Measurements from ENCODE around the gene FBRS.

Gene FBRS

DNA sequence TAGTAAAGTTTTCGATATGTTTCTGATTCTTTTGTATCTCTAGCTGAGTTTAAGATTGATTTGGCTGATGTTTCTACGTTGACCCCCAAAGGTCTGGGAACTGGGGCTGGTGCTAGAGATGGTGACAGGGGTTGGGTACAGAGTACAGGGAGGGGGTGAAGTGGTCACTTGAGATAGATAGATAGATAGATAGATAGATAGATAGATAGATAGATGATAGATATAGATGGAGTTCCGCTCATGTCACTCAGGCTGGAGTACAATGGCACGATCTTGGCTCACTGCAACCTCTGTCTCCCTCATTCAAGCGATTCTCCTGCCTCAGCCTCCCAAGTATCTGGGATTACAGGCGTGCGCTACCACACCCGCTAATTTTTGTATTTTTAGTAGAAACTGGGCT lies 1.8 kb upstream of the FBRS start:
- H3K36me3 Mint-ChIP-seq: peaks cover 18% of the 10 kb centered on the region
- peak overlapping the region; percentile 47 for H3K4me3 Mint-ChIP-seq

DNA sequence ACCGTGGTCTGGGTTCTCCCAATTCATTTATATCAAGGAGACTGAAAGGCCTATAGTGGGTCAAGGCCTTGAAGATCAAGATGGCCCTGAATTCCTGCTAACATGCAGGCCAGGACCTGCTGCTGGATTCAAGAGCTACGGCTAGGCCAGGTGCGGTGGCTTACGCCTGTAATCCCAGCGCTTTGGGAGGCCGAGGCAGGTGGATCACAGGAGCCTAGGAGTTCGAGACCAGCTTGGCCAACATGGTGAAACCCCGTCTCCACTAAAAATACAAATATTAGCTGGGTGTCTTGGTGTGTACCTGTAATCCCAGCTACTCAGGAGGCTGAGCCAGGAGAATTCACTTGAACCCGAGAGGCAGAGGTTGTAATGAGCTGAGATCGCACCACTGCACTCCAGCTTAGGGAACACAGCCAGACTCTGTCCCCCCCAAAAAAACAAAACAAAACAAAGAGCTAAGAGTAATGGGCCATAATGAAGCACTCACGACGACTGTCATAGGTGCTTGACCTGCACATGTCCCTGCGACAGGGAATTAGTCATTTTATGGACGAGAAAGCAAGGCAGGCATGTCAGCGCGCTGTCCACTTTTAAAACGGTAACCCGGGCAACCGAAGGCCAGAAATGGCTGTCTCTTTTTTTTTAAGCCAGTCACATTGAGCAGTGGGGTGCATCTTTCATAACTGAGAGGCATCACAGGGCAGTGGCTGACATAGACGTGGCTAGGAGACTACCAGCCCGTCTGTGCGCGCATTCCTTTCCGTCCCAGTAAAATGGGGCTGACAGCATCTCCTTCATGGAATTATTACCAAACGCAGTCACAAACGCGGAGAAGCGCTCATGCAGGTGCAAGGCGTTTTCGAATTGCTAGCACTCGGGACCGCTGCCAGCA lies 1.0 kb upstream of the FBRS start:
- no peaks in the 10 kb centered on the region for H3K9me3 Mint-ChIP-seq
- H3K36me3 Mint-ChIP-seq: peaks cover 21% of the 10 kb centered on the region
- H3K4me3 Mint-ChIP-seq: peak overlapping the region; percentile 87
- H3K4me1 Mint-ChIP-seq: peaks cover 42% of the 10 kb centered on the region
- H3K27ac Mint-ChIP-seq: peak overlapping the region; percentile 94
- no peaks in the 10 kb centered on the region for H3K27me3 Mint-ChIP-seq

More for the DNA sequence above, 1.8 kb upstream of the FBRS start:
- Mint-ChIP-seq H3K4me1 (peaks cover 40% of the 10 kb centered on the region), H3K27ac (peak overlapping the region; percentile 72), H3K9me3 (no peaks in the 10 kb centered on the region), H3K27me3 (no peaks in the 10 kb centered on the region)

- no peaks in the 10 kb centered on the region for H3K27me3 Mint-ChIP-seq
- peak overlapping the region; percentile 94 for H3K4me3 Mint-ChIP-seq
- peaks cover 22% of the 10 kb centered on the region for H3K36me3 Mint-ChIP-seq
- peak overlapping the region; percentile 100 for H3K27ac Mint-ChIP-seq
- peaks cover 48% of the 10 kb centered on the region for H3K4me1 Mint-ChIP-seq
- no peaks in the 10 kb centered on the region for H3K9me3 Mint-ChIP-seq
Measured at GRCh38 chr16:30658731-30659506, 688 bp downstream of the FBRS start.

GRCh38 chr16:30659507-30660423 lies 1.5 kb downstream of the FBRS start:
- Mint-ChIP-seq H3K27ac (peak overlapping the region; percentile 98), H3K9me3 (no peaks in the 10 kb centered on the region), H3K36me3 (peaks cover 22% of the 10 kb centered on the region), H3K4me3 (peak overlapping the region; percentile 95), H3K27me3 (no peaks in the 10 kb centered on the region), H3K4me1 (peaks cover 50% of the 10 kb centered on the region)

GRCh38 chr16:30660424-30661261 lies 2.4 kb downstream of the FBRS start:
- H3K4me3 Mint-ChIP-seq: peak overlapping the region; percentile 95
- H3K9me3 Mint-ChIP-seq: no peaks in the 10 kb centered on the region
- no peaks in the 10 kb centered on the region for H3K27me3 Mint-ChIP-seq
- peaks cover 20% of the 10 kb centered on the region for H3K36me3 Mint-ChIP-seq
- H3K27ac Mint-ChIP-seq: peak overlapping the region; percentile 99
- H3K4me1 Mint-ChIP-seq: peaks cover 57% of the 10 kb centered on the region

GRCh38 chr16:30662449-30662848 lies 4.2 kb downstream of the FBRS start:
- Mint-ChIP-seq H3K4me1 (peaks cover 44% of the 10 kb centered on the region), H3K27ac (no peak overlapping the region), H3K27me3 (no peaks in the 10 kb centered on the region), H3K4me3 (peak overlapping the region; percentile 95), H3K9me3 (no peaks in the 10 kb centered on the region), H3K36me3 (peaks cover 20% of the 10 kb centered on the region)

DNA sequence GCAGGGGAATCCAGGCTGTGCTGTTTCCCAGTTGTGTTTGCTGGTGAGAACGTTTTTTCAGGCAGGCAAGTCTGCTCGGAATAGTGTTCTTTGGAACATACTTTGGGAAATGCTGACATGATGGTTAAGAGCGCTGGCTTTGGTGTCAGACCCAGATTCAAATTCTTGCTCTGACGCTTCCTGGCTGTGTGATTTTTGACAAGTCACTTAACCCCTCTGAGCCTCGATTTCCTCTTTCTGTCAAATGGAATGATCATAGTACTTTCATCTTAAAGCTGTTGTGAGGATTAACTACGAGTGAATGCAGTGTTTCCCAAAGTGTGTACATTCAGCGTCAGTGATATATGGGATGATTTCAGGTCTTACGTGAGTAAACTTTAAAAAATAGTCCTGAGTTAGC lies 4.8 kb downstream of the FBRS start:
- Mint-ChIP-seq H3K27me3 (no peaks in the 10 kb centered on the region), H3K36me3 (peaks cover 24% of the 10 kb centered on the region), H3K9me3 (no peaks in the 10 kb centered on the region), H3K4me3 (peak overlapping the region; percentile 44), H3K27ac (peak overlapping the region; percentile 88), H3K4me1 (peaks cover 44% of the 10 kb centered on the region)

GRCh38 chr16:30663820-30664219 lies 5.6 kb downstream of the FBRS start:
- H3K36me3 Mint-ChIP-seq: peaks cover 27% of the 10 kb centered on the region
- no peaks in the 10 kb centered on the region for H3K9me3 Mint-ChIP-seq
- H3K27me3 Mint-ChIP-seq: no peaks in the 10 kb centered on the region
- peak overlapping the region; percentile 61 for H3K4me3 Mint-ChIP-seq
- H3K27ac Mint-ChIP-seq: peak overlapping the region; percentile 41
- peaks cover 47% of the 10 kb centered on the region for H3K4me1 Mint-ChIP-seq

DNA sequence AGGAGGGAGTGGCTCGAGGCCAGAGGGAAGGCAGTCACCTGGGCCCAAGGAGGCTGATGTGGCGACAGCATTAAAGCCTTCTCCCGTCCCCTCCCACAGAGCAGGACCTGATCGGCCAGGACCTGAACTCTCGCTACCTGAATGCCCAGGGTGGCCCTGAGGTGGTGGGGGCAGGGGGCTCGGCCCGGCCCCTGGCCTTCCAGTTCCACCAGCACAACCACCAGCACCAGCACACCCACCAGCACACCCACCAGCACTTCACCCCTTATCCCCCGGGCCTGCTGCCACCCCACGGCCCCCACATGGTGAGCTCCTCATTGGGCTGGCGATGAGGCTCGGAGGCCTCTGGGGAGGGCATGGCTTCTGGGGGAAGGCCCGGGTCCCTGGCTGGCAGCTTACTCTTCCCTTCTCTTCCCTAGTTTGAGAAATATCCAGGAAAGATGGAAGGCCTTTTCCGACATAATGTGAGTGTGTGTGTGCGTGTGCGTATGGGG lies 6.4 kb downstream of the FBRS start:
- H3K9me3 Mint-ChIP-seq: no peaks in the 10 kb centered on the region
- H3K27me3 Mint-ChIP-seq: no peaks in the 10 kb centered on the region
- H3K4me3 Mint-ChIP-seq: no peak overlapping the region
- no peak overlapping the region for H3K27ac Mint-ChIP-seq
- H3K4me1 Mint-ChIP-seq: peaks cover 47% of the 10 kb centered on the region
- peaks cover 25% of the 10 kb centered on the region for H3K36me3 Mint-ChIP-seq

DNA sequence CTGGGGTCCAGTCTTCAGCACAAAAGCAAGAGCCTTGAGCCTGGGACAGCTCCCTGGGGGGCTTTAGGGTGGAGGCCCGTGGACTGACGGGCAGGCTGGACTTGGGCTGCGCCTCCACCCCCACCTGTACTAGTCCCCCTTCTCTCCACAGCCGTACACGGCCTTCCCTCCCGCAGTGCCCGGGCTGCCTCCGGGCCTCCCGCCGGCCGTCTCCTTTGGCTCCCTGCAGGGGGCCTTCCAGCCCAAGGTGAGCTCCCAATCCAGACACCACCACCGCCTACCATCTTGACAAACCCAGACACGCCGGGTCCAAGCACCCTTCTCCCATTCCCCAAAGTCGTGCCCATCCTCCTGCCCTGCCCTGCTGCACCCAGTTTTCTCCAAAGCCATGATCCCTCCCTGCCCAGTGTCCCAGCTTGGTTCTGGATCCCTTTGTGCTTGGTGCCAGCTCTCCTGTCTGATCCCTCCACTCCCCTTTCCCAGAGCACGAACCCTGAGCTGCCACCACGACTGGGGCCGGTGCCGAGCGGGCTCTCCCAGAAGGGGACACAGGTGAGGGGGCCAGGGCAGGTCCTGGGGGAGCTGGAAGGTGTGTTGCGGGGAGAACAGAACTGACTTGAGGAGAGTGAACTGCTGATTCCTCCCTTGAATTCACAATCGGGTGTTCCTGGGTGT lies 7.1 kb downstream of the FBRS start:
- peaks cover 25% of the 10 kb centered on the region for H3K36me3 Mint-ChIP-seq

DNA sequence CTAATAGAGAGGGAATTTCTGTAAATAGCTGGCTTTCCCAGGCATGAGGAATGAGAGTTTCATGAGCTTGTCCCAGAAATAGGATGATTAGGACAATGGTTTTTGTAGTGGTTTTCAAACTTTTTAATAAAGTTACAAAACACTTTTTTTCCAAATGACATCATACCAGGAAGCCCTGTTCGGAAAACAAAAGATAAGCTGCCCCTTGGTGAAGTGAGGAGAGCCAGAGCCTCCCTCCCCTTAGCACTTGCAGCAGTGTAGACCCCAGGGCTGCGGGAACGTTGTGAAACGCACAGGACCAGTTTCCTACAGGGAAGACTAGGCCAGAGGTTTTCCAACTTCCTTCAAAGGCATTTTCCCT lies 7.6 kb downstream of the FBRS start:
- Mint-ChIP-seq H3K36me3 (peaks cover 22% of the 10 kb centered on the region), H3K27ac (no peak overlapping the region), H3K4me1 (peaks cover 43% of the 10 kb centered on the region), H3K4me3 (no peak overlapping the region), H3K27me3 (no peaks in the 10 kb centered on the region), H3K9me3 (no peaks in the 10 kb centered on the region)

More for the DNA sequence above, 7.1 kb downstream of the FBRS start:
- Mint-ChIP-seq H3K4me3 (peak overlapping the region; percentile 26), H3K27me3 (no peaks in the 10 kb centered on the region), H3K9me3 (no peaks in the 10 kb centered on the region), H3K4me1 (peaks cover 47% of the 10 kb centered on the region), H3K27ac (no peak overlapping the region)

- Mint-ChIP-seq H3K9me3 (no peaks in the 10 kb centered on the region), H3K4me1 (peaks cover 34% of the 10 kb centered on the region), H3K27me3 (no peaks in the 10 kb centered on the region), H3K27ac (no peak overlapping the region), H3K36me3 (peaks cover 17% of the 10 kb centered on the region), H3K4me3 (no peak overlapping the region)
Measured at GRCh38 chr16:30666681-30667080, 8.4 kb downstream of the FBRS start.

GRCh38 chr16:30667361-30667905 lies 9.2 kb downstream of the FBRS start:
- Mint-ChIP-seq H3K4me3 (no peak overlapping the region), H3K27ac (no peak overlapping the region), H3K36me3 (peaks cover 14% of the 10 kb centered on the region), H3K4me1 (peaks cover 28% of the 10 kb centered on the region), H3K9me3 (no peaks in the 10 kb centered on the region), H3K27me3 (no peaks in the 10 kb centered on the region)

- H3K27me3 Mint-ChIP-seq: no peaks in the 10 kb centered on the region
- peaks cover 10% of the 10 kb centered on the region for H3K36me3 Mint-ChIP-seq
- H3K9me3 Mint-ChIP-seq: no peaks in the 10 kb centered on the region
- no peak overlapping the region for H3K4me3 Mint-ChIP-seq
- no peak overlapping the region for H3K27ac Mint-ChIP-seq
- peaks cover 20% of the 10 kb centered on the region for H3K4me1 Mint-ChIP-seq
Measured at GRCh38 chr16:30668393-30668792, 10.2 kb downstream of the FBRS start.
